HepG2 (cell line): Measurements from ENCODE around the gene KCNQ1OT1. TPM values are rescaled to one million over a fixed set of nuclear protein-coding genes. Genes with fewer than 3 reads are reported as not detected.

Source experiments
- ATAC-seq: fragments of 200-7000 bp; cut with Tn5 transposase; 3 replicates; pipeline ENCODE4 v1.9.1; 2020; ENCODE audit warnings: mild to moderate bottlenecking, moderate library complexity
- BruUV-seq: library from RNA; stranded (reverse); fragments of 400-500 nt; replicated peaks from 2 replicates; lab custom pipeline; 2021; lab: Mats Ljungman, UMichigan
- CTCF ChIA-PET: fragments of 300-600 bp; formaldehyde crosslinking; extraction: SDS; loops from one replicate; lab custom pipeline; 2021; ENCODE audit warnings: low total read pairs, inconsistent platforms, low intra/inter-chr PET ratio; lab: Yijun Ruan, JAX
- POLR2A ChIA-PET: fragments of 350-600 bp; sonication (Branson Sonifier 250); formaldehyde crosslinking; loops from one replicate; lab custom pipeline; 2020; ENCODE audit warnings: antibody characterized with exemption, inconsistent platforms; lab: Yijun Ruan, JAX
- DNase-seq: peaks from one replicate; pipeline ENCODE4 v3.0.0-alpha.2; 2015; ENCODE audit warnings: low spot score
- FAIRE-seq: peaks from 3 replicates; lab custom pipeline; 2011; peaks lifted over from hg19 to GRCh38; lab: Jason Lieb, UNC
- H2AFZ ChIP-seq: one replicate; pipeline ENCODE4 v1.6.1; 2011; ENCODE audit warnings: low read length, inconsistent platforms
- H3K27ac ChIP-seq: fragments of 300-600 bp; 3 replicates; pipeline ENCODE4 v1.8.0; 2011; ENCODE audit warnings: mixed run types, mild to moderate bottlenecking, mixed read lengths, low read length, inconsistent platforms; ENCODE audit not compliant: insufficient read depth; ENCODE audit errors: extremely low read length
- H3K27me3 ChIP-seq, 2 experiments: fragments of 200-600 bp in 1 of 2; 2 replicates in 1 of 2; 3 replicates in 1 of 2; pipeline versions ENCODE4 v1.6.0 to v1.8.0; 2011; ENCODE audit warnings: low read length in 2 of 2, mild to moderate bottlenecking in 2 of 2, moderate library complexity in 2 of 2, inconsistent platforms in 1 of 2; ENCODE audit not compliant: insufficient read depth in 2 of 2, control insufficient read depth in 1 of 2
- H3K36me3 ChIP-seq, 2 experiments: fragments of 200-600 bp in 1 of 2; replicated peaks in 1 of 2; 2 replicates in 1 of 2; 3 replicates in 1 of 2; pipeline versions ENCODE4 v1.5.1 to v1.8.0; 2011; ENCODE audit warnings: low read length in 2 of 2, inconsistent platforms in 1 of 2; ENCODE audit not compliant: insufficient read depth in 2 of 2, control insufficient read depth in 1 of 2
- H3K4me1 ChIP-seq: 2 replicates; pipeline ENCODE4 v1.5.1; 2012; ENCODE audit warnings: low read length, inconsistent platforms; ENCODE audit not compliant: insufficient read depth
- H3K4me2 ChIP-seq: 2 replicates; pipeline ENCODE4 v1.6.0; 2011; ENCODE audit warnings: low read depth, low read length, inconsistent platforms
- H3K4me3 ChIP-seq, 3 experiments: fragments of 200-600 bp in 1 of 3; sonication (generic), shearing (Covaris generic) in 1 of 3; replicated peaks in 1 of 3; 2 replicates each; pipeline ENCODE4 v1.5.1; 2011 to 2016; ENCODE audit warnings: low read length in 3 of 3, inconsistent platforms in 2 of 3, low read depth in 2 of 3, mild to moderate bottlenecking in 2 of 3, control low read depth in 1 of 3, mixed read lengths in 1 of 3; ENCODE audit not compliant: insufficient read depth in 1 of 3
- H3K79me2 ChIP-seq: one replicate; pipeline ENCODE4 v1.6.1; 2011; ENCODE audit warnings: low read length, inconsistent platforms; ENCODE audit not compliant: insufficient read depth
- H3K9ac ChIP-seq: 2 replicates; pipeline ENCODE4 v1.6.0; 2011; ENCODE audit warnings: mild to moderate bottlenecking, low read depth, low read length, inconsistent platforms; ENCODE audit not compliant: insufficient read depth
- H3K9me3 ChIP-seq: 2 replicates; pipeline ENCODE4 v1.5.1; 2012; ENCODE audit warnings: mild to moderate bottlenecking, low read length
- H4K20me1 ChIP-seq: 2 replicates; pipeline ENCODE4 v1.6.0; 2011; ENCODE audit warnings: inconsistent platforms, mild to moderate bottlenecking, low read length, moderate library complexity; ENCODE audit not compliant: insufficient read depth
- EP300 ChIP-seq, 3 experiments: sonication (generic) in 1 of 3; formaldehyde crosslinking in 1 of 3; IDR thresholded peaks; 2 replicates each; pipeline versions ENCODE4 v1.5.1 to v1.6.1; 2011 to 2020; ENCODE audit warnings: low read depth in 2 of 3, low read length in 2 of 3, borderline replicate concordance in 1 of 3, improper control_type of control experiment in 1 of 3, mild to moderate bottlenecking in 1 of 3, missing genetic modification reagents in 1 of 3, moderate library complexity in 1 of 3
- FUBP1 ChIP-seq: sonication (generic); formaldehyde crosslinking; IDR thresholded peaks from 2 replicates; pipeline ENCODE4 v1.5.1; 2020; ENCODE audit warnings: missing genetic modification reagents, mild to moderate bottlenecking, borderline replicate concordance
- GATAD1 ChIP-seq: IDR thresholded peaks from 2 replicates; pipeline ENCODE4 v1.6.1; 2016; ENCODE audit warnings: missing genetic modification reagents, missing compliant biosample characterization
- GZF1 ChIP-seq: sonication (generic); formaldehyde crosslinking; IDR thresholded peaks from 2 replicates; pipeline ENCODE4 v1.5.1; 2020; ENCODE audit warnings: mild to moderate bottlenecking, missing genetic modification reagents
- TAF1 ChIP-seq: sonication (generic); formaldehyde crosslinking; IDR thresholded peaks from 2 replicates; pipeline ENCODE4 v1.4.0; 2020; ENCODE audit warnings: missing genetic modification reagents
- ZBTB8A ChIP-seq: sonication (generic); formaldehyde crosslinking; IDR thresholded peaks from 2 replicates; pipeline ENCODE4 v1.4.0; 2020; ENCODE audit warnings: mild to moderate bottlenecking, low read depth, missing genetic modification reagents, borderline replicate concordance
- ZNF17 ChIP-seq: sonication (generic); formaldehyde crosslinking; IDR thresholded peaks from 2 replicates; pipeline ENCODE4 v1.5.0; 2020; ENCODE audit warnings: mild to moderate bottlenecking, missing genetic modification reagents
- ZNF329 ChIP-seq: sonication (generic); formaldehyde crosslinking; IDR thresholded peaks from 2 replicates; pipeline ENCODE4 v1.9.0; 2021; ENCODE audit warnings: low read depth, mild to moderate bottlenecking, missing genetic modification reagents
- ZNF335 ChIP-seq: sonication (generic); formaldehyde crosslinking; IDR thresholded peaks from 2 replicates; pipeline ENCODE4 v1.4.0; 2020; ENCODE audit warnings: missing genetic modification reagents
- ZNF367 ChIP-seq: sonication (generic); formaldehyde crosslinking; IDR thresholded peaks from 2 replicates; pipeline ENCODE4 v1.4.0; 2020; ENCODE audit warnings: missing genetic modification reagents, borderline replicate concordance
- ZNF414 ChIP-seq: sonication (generic); formaldehyde crosslinking; IDR thresholded peaks from 2 replicates; pipeline ENCODE4 v1.5.0; 2020; ENCODE audit warnings: missing genetic modification reagents
- ZNF430 ChIP-seq: sonication (generic); formaldehyde crosslinking; IDR thresholded peaks from 2 replicates; pipeline ENCODE4 v1.9.0; 2021; ENCODE audit warnings: mild to moderate bottlenecking, missing genetic modification reagents
- ZNF644 ChIP-seq: IDR thresholded peaks from 2 replicates; pipeline ENCODE4 v1.6.1; 2016; ENCODE audit warnings: low read depth
- ZNF792 ChIP-seq: IDR thresholded peaks from 2 replicates; pipeline ENCODE4 v1.6.1; 2016
- WGBS: methylation state at CpG from one replicate; pipeline ENCODE4 v1.1.6; 2017; ENCODE audit warnings: low lambda C conversion rate; 5-methylcytosine and 5-hydroxymethylcytosine counted together
- in situ Hi-C: cut with HindIII; loops from 2 replicates; pipeline ENCODE4 v1.10.0; 2017; ENCODE audit warnings: low pct_unique_long_range_greater_than_20kb; ENCODE audit not compliant: extremely low pct_ligation_motif_present
- intact Hi-C: fragments of 100-400 bp; cut with micrococcal nuclease; formaldehyde crosslinking; loops from one replicate; pipeline ENCODE4 v1.10.0; 2022; ENCODE audit not compliant: unreplicated experiment
- polyA plus RNA-seq, 8 experiments: library from polyadenylated mRNA; depleted of rRNA in 3 of 8; stranded (reverse) in 7 of 8; unstranded in 1 of 8; fragments of >200 nt; fragmentation: Illumina TruSeq in 4 of 8; extraction: Trizol in 4 of 8; gene quantifications; 2 replicates each; pipeline versions ENCODE4 v1.2.1 to v1.2.3, GENCODE V29; 2011 to 2016; ENCODE audit warnings: low read depth in 4 of 8, missing spikeins in 1 of 8, mixed read lengths in 1 of 8; ENCODE audit not compliant: insufficient read depth in 1 of 8
- total RNA-seq, 5 experiments: library from RNA; depleted of rRNA; stranded (reverse); fragments of >200 nt; fragmentation: Illumina TruSeq; extraction: Trizol; gene quantifications; 2 replicates each; pipeline ENCODE4 v1.2.3, GENCODE V29; 2016; ENCODE audit warnings: low read depth in 1 of 5
- TF ChIP-seq, protein P1 (sequence below): sonication (generic); formaldehyde crosslinking; IDR thresholded peaks from 2 replicates; pipeline ENCODE4 v1.8.0; 2022; ENCODE audit warnings: missing genetic modification reagents, mild to moderate bottlenecking, inconsistent platforms, borderline replicate concordance
- TF ChIP-seq, protein P2 (sequence below): sonication (generic); formaldehyde crosslinking; IDR thresholded peaks from 2 replicates; pipeline ENCODE4 v1.8.0; 2022; ENCODE audit warnings: mild to moderate bottlenecking, missing genetic modification reagents, moderate library complexity

The KCNQ1OT1 gene
- total and polyA plus RNA-seq, 2 of the 13 experiments (the other 11 are each of a cell fraction or from before 2014, with no cell fraction given), result 1.3 to 18.9 TPM

DNA sequence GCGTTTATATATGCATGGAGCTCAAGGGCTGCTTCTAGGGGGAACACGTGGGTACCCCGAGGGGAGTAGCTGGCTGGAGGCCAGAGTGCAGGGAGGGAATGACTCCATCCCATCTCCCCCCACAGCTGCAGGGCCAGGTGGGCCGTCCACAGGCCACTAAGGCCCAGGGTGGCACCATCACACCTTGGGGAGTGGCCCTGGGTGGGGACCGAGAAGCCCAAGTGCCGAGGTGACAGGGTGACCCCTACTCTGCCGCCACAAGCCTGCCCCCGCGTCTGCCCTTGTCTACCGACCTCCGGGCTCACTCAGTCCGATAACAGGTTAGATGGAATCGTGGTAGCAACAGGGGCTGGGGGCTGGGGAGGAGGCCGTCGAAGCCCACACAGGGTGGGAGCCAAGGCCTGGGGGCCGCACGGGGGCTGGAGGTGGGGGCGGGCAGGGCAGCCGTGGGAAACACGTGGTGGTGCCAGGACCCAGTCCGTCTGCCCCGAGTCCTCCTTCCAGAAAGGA lies 125.7 kb downstream of the KCNQ1OT1 start (continued):
- TF ChIP-seq ZNF367 (CRISPR knock-in tag) (no peak), EP300 (IDR thresholded peaks at IDR 0.05; ENCODE audit: low read depth in 2 of 2, low read length in 2 of 2) (no peak), EP300 (CRISPR knock-in tag; IDR thresholded peaks at IDR 0.05; ENCODE audit: borderline replicate concordance) (no peak), GZF1 (CRISPR knock-in tag) (no peak), ZNF792 (no peak), ZBTB8A (CRISPR knock-in tag) (no peak), FUBP1 (no peak)
- TF ChIP-seq, protein P1, sequence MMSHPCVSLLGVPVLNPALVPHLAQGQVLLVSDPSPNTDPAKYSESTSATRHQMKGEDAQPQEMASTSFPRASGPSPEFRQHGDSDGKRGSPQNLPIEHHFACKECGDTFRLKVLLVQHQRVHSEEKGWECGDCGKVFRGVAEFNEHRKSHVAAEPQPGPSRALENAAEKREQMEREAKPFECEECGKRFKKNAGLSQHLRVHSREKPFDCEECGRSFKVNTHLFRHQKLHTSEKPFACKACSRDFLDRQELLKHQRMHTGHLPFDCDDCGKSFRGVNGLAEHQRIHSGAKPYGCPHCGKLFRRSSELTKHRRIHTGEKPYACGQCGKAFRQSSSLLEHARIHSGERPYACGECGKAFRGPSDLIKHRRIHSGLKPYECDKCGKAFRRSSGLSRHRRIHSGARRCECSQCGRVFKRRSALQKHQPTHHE (CRISPR knock-in tag), result no peak

GRCh38 chr11:2573240-2574042 lies 126.4 kb downstream of the KCNQ1OT1 start:
- POLR2A ChIA-PET, result no interaction called here
- ATAC-seq (no peak), DNase-seq (no peak), FAIRE-seq (no peak)
- H4K20me1 ChIP-seq, result no peaks in the 10 kb centered on the region
- no peak overlapping the region for H3K9ac ChIP-seq
- peaks cover 3% of the 10 kb centered on the region; the same call in 1 of the 2 replicates for H3K4me1 ChIP-seq
- no peaks in the 10 kb centered on the region for H3K36me3 ChIP-seq
- H3K4me3 ChIP-seq, result no peak overlapping the region
- H3K9me3 ChIP-seq, result no peaks in the 10 kb centered on the region
- no peak overlapping the region for H3K4me2 ChIP-seq
- no TSS peak for BruUV-seq
- WGBS, result 62% methylated on average over 14 of the region's 28 CpGs
- CTCF ChIA-PET, result no interaction called here
- peaks cover 21 to 65% of the 10 kb centered on the region in 2 experiments for H3K27me3 ChIP-seq
- in situ Hi-C loops, result no loop called here
- no peak overlapping the region for H2AFZ ChIP-seq
- H3K79me2 ChIP-seq, result no peaks in the 10 kb centered on the region
- intact Hi-C loops, result no loop called here
- no peak overlapping the region for H3K27ac ChIP-seq
- TF ChIP-seq ZNF335 (CRISPR knock-in tag) (no peak), GATAD1 (CRISPR knock-in tag) (no peak), ZNF430 (CRISPR knock-in tag) (no peak), TAF1 (CRISPR knock-in tag) (no peak), ZNF644 (CRISPR knock-in tag) (no peak), ZNF329 (CRISPR knock-in tag) (no peak), ZNF17 (CRISPR knock-in tag) (no peak), ZNF414 (CRISPR knock-in tag) (no peak)
- TF ChIP-seq, protein P2, sequence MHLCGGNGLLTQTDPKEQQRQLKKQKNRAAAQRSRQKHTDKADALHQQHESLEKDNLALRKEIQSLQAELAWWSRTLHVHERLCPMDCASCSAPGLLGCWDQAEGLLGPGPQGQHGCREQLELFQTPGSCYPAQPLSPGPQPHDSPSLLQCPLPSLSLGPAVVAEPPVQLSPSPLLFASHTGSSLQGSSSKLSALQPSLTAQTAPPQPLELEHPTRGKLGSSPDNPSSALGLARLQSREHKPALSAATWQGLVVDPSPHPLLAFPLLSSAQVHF (CRISPR knock-in tag), result no peak
